NCI-H2081 (cell line): ENCODE results near the gene SH3BP4.

Source experiments
- DNase-seq, 2 experiments: peaks; one replicate each; lab custom pipeline; 2025; lab: John Stamatoyannopoulos, UW

The SH3BP4 gene

GRCh38 chr2:234947556-234947955, 4.3 kb upstream of the SH3BP4 start:
- DNase-seq, result no peak

- DNase-seq, result no peak
These were observed 1.9 kb upstream of the SH3BP4 start for GRCh38 chr2:234949762-234950434.

GRCh38 chr2:234950435-234950729, 1.4 kb upstream of the SH3BP4 start:
- DNase-seq, result no peak

GRCh38 chr2:234950730-234951663, 820 bp upstream of the SH3BP4 start:
- no peak for DNase-seq

GRCh38 chr2:234952270-234953115, 676 bp downstream of the SH3BP4 start:
- DNase-seq, result peak in 1 of 2 experiments; percentile 36

- no peak for DNase-seq
These were observed 1.6 kb downstream of the SH3BP4 start for GRCh38 chr2:234953116-234954031.

- DNase-seq, result peak in 1 of 2 experiments; percentile 30
These were observed 2.8 kb downstream of the SH3BP4 start for GRCh38 chr2:234954551-234954992.

- peak in 1 of 2 experiments; percentile 49 for DNase-seq
These were observed 3.3 kb downstream of the SH3BP4 start for GRCh38 chr2:234955091-234955591.

- DNase-seq, result peak in 1 of 2 experiments; percentile 28
These were observed 4.2 kb downstream of the SH3BP4 start for GRCh38 chr2:234955971-234956509.

- DNase-seq, result no peak
These were observed 6.0 kb downstream of the SH3BP4 start for GRCh38 chr2:234957834-234958135.

GRCh38 chr2:234958311-234958710, 6.5 kb downstream of the SH3BP4 start:
- DNase-seq, result no peak

- DNase-seq, result no peak
These were observed 7.1 kb downstream of the SH3BP4 start for GRCh38 chr2:234958746-234959395.

- peak; percentile 25 to 62 for DNase-seq
These were observed 8.6 kb downstream of the SH3BP4 start for GRCh38 chr2:234960175-234961088.

GRCh38 chr2:234961784-234962183, 10.0 kb downstream of the SH3BP4 start:
- no peak for DNase-seq

- no peak for DNase-seq
These were observed 12.2 kb downstream of the SH3BP4 start for GRCh38 chr2:234963773-234964615.

GRCh38 chr2:234964631-234965461, 13.0 kb downstream of the SH3BP4 start:
- no peak for DNase-seq

- DNase-seq, result no peak
These were observed 14.5 kb downstream of the SH3BP4 start for GRCh38 chr2:234966340-234966739.
